GM19023 (cell line): ENCODE measurements around the gene OTOP3.

Source experiments
- ATAC-seq: cut with Tn5 transposase; IDR thresholded peaks from one replicate; pipeline ENCODE4 v1.9.1; 2021; ENCODE audit warnings: mild to moderate bottlenecking, moderate library complexity; ENCODE audit not compliant: unreplicated experiment

Gene OTOP3

DNA sequence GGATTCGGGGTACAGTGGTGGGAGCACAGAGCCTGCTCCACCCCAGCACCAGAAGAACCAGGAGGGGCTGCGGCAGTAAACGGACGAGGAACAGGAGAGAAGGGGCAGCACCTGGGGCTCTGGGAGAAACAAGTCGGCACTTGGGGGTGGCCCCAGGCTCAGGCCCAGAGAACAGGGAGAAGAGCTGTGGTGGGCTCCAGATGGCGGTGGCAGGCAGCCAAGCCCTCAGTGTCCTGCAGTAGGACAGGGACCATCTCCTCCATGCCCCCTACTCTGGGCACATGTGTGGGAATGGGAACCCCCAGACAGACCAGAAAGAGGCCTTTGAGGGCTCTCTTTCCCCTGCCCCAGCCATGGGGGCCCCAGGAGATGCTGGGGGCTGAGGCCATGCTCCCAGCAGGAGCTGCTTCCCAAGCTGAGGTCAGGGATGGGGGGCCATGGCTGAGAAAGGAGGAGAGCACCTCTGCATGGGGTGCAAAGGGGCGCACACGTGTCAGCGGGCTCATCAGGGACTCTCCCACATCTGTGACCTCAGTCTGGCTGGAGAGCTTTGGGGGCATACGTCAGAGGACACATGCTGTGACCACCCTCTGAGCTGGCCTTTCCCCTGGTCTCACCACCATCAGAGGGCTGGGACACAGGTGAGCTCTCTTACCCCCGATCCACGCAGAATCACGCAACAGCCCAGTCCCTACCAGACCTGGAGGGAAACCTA is 19.4 kb upstream of the OTOP3 start:
- ATAC-seq, result no peak

DNA sequence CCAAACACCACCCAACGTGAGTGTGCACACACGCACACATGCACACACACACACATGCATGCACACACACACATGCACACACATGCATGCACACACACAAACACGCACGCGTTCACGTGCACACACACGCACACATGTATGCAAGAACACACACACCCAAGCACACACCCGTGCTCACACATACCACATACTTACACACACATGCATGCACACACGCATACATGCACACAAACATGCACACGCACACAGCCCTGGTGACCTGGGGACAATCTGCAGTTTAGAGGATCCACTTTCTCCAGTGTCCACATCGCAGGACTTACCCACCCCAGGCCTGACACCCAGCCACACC is 18.9 kb upstream of the OTOP3 start:
- no peak for ATAC-seq

DNA sequence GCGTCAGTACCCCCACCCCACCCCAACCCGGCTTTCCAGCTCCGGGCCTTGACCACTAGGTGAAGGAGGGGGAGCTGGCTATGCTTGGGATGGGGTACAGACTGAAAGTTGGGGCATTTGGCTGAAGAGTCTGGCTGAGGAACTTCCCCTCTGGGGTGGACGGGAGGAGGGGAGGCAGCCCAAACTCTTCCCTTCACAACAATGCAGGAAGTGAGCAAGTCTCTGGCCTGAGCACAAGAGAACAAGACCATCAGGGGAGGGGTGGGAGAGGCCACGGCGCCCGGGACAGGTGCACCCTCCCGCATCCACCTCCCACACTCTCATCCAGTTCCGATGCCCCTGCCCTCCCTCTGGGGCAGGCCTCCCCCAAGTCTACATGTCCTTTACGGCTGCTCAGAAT is 18.3 kb upstream of the OTOP3 start:
- no peak for ATAC-seq

DNA sequence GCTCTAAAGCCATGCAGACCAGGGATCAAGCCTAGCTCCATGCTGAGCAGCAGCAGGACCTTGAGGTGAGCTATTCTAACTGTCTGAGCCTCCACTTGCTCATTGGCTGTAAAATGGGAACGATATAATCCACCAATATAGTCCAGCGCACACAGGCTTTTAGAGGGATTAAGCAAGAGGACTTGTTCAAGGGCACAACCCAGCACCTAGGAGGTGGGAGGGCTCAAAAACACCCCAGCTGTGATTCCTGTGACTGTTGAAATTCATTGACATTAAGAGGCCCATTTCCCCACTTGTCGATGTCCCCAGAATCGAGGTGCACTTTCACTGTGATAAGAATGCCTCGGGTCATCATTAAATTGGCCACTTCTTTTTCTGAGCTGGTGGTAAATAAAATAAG is 16.8 kb upstream of the OTOP3 start:
- ATAC-seq, result no peak

DNA sequence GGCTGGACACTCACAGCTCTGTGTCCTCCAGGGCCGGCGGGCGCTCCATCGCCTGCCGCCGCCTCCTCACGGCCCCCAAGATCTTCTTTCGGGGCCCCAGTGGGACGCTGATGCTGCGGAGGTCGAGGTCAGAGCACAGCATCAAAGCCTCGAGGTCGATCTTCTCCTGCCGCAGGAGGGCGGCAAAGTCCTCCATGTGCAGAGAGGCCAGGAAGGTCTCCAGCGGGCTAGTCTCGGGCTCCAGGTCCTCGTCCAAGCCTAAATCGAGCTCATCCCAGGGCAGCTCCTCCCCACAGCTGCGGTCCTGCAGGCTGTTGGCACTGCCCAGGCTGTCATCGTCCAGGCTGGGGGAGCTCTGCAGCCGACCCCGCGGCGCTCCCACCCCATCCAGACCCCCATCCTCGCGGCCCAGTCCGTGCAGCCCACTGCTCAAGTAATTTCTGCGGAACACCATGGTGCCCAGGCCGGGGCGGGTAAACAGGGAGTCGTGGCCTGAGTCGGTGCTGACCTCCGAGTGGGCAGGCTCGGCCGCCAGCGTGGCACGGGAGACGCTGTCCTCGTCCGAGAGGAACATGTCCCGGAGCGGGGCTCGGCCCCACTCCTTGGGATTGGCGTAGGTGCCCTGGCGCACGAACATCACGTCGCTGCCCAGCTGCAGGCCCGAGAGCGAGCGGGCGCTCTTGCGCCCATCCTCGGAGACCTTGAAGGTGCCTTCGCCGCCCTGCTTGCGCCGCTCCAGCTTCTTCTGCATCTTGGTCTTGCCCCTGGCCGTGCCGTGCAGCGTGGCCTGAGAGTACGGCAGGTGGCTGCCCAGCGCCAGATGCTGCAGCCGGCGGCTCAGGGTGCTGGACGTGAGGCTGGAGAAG is 16.0 kb upstream of the OTOP3 start:
- ATAC-seq, result no peak

DNA sequence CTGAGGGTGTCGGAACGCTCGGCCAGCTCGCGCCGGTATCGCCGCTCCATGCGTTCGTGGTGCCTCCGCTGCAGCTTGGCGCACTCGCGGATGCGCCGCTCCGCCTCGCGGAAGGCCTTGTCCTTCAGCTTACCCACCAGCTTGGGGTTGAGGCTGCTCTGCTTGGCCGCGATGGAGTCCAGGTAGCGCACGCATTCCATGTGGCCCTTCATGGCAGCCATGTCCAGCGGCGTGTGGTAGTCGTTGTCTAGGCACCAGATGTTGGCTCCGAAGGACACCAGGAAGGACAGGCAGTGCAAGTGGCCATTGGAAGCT is 15.4 kb upstream of the OTOP3 start:
- ATAC-seq, result no peak

DNA sequence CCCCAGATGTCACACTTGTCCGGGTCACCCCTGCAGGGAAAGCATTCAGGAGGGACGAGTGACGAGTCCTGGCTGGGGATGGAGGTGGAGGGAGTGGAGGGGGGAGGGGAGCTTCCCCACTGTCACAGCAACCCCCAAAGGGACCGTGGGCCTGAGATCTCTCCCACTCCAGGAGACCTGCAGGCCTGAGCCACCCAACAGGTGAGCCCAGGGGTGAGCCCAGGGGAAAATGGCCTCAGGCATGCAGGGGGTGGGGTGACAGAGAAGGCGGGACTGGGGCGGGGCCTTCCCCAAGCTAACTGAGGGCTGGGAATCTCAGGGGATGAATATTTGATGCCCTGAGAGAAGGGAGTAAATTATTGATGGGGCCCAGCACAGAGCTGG is 15.1 kb upstream of the OTOP3 start:
- ATAC-seq, result no peak

DNA sequence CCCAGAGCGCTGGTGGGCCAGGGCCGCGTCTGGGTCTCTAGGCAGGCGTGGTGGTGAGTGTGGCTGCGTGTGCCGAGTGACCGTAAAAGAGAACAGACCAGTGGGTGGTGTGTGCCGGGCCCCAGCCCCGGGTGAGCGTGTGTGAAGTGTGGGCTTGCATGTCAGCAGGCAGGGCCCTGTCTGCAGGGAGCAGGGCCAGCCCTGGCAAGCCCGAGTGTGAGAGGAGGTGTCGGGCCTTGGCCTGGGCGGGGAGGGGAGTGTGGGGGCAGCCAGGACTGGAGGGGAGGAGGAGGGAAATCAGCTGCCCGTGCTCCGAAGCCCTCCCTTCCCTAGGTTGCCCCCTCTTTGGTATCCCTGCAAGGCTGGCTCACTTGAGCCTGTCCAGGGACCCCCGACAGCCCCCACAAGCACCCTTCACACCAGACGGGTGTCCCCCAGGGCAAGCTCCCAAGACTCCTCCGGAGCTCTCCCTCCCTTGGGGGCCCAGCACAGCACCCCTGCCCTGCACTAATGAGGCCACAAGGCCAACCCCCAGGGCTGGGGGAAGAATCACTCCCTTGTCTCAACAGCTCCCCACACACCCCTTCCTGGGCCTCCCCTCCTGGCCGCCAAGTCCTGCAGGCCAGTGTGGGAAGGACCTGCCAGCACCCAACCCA is 14.5 kb upstream of the OTOP3 start:
- ATAC-seq, result no peak

DNA sequence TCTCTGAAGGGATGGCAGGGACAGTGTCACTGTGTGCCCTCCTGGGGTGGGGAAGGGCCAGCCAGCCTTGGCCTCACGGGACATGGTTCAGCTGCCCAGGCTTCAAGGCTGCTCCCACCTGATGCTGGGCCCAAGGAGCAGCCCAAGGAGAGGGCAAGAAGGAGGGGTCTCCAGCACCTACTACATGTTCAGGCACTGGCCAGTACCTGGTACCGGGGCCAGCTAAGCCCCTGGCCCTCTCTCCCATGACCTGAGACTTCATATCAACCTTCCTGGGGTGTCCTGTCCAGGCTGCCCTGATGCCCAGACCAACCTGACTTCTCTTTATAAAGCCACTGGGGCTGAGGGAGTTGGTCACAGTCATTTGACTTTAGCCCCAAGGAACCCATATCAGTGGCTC is 13.9 kb upstream of the OTOP3 start:
- no peak for ATAC-seq

DNA sequence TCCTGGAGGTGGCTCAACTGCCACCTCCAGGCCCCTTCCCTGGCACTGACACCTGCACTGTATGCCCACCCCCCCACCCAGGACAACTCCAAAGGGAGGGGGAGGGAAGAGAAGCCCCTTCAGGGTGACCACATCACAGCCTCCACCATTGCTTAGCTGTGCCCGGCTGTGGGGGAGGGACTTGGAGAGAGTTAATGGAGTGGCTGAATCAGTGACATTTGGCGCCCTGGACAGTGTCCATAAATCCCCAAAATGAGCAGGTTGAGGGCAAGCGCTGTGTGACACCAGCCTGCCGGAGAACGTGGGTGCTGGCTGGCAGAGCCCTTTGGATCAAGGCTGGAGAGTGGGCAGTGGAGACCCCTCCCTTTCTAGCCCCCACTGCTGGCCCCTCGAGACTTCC is 13.5 kb upstream of the OTOP3 start:
- no peak for ATAC-seq

DNA sequence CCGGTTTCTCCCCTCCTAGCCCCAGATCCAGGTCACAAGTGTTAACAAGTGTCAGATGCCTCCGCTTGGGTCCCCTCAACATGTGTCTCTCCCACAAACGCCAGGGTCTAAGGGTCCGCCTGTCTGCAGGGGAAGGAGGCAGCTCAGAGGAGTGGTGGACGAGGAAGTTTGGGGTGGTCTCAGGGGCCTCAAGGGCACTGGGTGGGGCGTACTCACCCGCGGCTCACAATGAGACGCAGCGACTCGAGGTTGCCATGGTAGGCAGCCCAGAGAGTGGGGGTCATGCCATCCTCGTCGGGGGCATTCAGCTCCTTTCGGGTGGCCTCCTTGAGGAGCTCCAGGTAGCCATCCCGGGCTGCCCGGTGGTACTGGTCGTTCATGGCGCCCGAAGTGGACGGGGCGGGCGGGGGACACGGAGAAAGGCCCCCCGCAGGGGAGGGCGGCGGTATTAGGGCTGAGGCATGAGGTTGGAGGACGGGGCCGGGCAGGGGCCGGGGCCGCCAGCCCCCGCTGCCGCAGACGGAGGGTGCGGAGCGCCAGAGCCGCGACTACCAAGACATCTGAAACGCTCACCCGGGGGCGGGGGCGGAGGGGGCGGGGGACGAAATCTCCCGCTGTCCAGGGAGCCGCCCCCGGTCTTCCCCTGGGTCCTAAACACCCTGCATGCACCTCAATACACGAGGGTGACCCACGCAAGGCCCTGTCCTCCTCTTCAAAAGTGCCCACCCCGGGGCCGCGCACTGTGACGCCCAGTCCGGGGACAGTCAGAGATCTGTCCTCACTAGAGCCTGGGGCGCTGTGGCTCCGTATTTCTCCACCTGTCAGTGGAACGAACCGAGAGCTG is 12.8 kb upstream of the OTOP3 start, which contains the start of gene USH1G:
Gene USH1G, minus strand, starts transcription at position 562 of the 844 bp plus-strand sequence. Its CDS starts 182 bp downstream, at position 380.
- ATAC-seq, result no peak

DNA sequence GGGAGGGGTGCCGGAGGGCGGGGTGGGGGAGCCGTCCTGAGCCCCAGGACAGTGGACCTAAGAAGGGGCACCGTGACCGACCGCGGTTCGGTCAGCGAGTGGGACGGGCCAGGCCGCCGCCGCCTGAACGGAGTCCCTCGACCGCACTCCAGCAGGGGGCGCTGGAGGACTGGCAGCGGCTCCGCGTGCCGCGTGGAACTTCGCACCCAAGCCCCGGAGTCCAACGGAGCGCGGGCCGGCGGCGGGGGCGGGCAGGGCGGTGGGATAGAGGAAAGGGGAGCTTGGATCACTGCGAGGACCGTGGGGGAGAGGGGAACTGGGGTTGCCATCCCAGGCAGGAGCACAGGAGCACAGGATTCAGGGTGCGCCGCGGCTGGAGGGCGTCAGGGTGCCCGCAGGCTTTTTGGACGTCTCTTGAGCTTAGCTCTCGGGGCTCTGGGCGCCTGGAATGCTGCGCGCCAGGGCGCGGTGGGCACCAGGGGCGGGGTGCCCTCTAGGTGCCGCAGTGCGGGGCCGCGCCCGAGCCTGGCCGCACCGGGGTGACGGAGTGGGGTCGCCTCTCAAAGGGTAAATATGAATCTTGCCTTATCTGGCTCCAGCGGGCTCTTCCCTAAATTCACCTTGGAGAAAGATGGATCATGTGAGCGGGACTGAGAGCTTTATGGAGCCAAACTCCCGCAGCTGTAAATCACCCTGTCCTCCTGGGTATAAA is 12.0 kb upstream of the OTOP3 start:
- ATAC-seq, result no peak

DNA sequence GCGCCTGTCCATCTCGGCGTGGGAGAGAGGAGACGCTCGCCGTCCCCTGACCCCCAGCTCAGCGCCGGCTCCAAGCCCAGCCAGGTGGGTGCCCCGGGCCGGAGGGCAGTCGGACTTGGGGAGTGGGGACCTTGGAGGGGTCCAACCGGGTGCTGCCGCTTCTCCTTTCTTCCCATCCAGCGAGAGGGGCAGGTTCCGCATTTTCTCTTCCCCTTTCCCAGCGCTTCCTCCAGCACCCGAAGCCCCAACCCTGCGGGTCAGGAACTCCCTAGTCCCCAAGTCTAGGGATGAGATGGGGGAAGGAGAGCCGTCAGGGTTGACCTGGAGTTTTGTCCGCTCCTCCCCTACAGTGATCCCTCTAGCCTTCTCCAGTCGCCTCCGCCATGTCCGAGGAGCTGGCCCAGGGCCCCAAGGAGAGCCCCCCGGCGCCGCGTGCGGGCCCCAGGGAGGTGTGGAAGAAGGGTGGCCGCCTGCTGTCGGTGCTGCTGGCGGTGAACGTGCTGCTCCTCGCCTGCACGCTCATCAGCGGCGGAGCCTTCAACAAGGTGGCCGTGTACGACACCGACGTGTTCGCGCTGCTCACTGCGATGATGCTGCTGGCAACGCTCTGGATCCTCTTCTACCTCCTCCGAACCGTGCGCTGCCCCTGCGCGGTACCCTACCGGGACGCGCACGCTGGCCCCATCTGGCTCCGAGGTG is 11.3 kb upstream of the OTOP3 start, which contains the start of gene OTOP2:
Gene OTOP2, plus strand, starts transcription at position 24 of the 699 bp plus-strand sequence. Its CDS starts 360 bp downstream, at position 384.
- ATAC-seq, result no peak

DNA sequence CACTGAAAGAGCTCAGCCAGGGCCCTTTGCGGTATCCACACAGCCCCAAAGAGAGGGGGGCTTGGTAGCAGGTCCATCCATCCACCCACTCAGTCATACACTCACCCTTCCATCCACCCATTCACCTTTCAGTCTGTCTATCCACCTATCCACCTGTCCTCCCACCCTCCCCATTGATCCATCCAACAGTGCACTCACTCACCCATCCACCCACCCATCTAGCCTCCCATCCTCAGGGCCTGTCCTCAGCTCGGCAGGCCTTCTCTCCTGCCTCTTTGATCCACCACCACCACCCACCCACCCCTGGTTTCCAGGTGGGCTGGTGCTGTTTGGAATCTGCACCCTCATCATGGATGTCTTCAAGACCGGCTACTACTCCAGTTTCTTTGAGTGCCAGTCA is 10.5 kb upstream of the OTOP3 start:
- no peak for ATAC-seq

DNA sequence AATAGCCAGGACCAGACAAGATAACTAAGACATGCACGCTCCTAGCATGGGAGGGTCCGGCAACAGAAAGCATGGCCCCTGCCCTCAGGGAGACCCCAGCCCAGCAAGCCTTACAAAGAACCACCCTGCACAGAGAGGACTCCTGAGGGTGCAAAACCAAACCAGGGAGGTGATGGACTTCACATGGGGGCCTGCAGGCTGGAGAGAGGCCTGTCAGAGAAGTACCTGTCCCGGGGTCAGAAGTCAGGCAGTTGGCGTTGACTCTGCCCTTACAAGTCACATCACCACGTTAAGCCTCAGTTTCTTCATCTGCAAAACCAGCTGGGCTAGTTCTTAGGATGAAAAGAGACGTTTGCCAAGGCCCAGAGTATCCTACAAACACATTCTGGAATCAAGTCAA is 6.9 kb upstream of the OTOP3 start:
- no peak for ATAC-seq

DNA sequence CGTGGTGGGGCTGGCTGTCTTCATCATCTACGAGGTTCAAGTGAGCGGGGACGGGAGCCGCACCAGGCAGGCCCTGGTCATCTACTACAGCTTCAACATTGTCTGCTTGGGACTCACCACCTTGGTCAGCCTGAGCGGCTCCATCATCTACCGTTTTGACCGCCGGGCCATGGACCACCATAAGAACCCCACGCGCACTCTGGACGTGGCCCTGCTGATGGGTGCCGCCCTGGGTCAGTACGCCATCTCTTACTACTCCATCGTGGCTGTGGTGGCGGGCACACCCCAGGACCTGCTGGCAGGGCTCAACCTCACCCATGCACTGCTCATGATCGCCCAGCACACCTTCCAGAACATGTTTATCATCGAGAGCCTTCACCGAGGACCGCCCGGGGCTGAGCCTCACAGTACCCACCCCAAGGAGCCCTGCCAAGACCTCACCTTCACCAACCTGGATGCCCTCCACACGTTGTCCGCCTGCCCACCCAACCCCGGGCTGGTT is 5.1 kb upstream of the OTOP3 start:
- ATAC-seq, result no peak

DNA sequence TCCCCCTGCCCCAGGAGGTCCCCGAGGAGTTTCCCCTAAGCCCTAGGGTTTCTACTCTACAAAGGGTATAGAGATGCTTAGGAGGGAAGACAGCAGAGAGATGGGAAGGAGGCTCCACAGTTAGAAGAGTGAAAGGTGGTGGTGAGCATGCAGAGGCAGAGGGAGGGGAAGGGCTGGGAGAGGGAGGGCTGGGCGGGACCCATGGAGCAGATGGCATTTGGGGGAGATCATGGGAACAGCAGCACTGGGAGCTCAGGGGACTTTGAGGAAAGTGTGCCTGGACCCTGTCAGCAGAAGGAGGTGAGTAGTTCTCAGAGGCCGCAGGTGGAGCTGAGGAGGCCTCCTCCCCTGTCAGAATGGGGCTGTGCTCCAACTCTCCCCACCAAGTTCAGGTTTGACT is 650 bp upstream of the OTOP3 start:
- ATAC-seq, result no peak

DNA sequence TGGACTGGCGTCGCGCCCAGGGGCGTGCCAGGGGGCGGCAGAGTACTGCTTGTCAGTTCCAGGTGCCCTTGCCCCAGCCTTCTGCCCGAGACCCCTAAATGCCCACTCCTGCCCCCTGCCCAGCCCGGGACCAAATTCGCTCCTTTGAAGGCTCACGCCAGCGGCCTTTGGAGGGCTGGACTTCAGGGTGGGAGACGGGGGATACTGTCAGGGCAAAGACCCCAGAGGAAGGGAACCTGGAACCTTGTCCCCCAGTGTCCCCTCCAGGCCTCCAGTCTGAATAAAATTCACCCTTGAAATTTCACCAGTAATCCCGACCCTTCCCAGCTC is 737 bp downstream of the OTOP3 start:
- ATAC-seq, result no peak
